ENCODE measurements around the gene ATG12. TPM values are rescaled to one million over a fixed set of nuclear protein-coding genes. Genes with fewer than 3 reads are reported as not detected.

ATG12 gene
- total RNA-seq, 4 donors from 2014 or later: 54.1 to 89.5 (median 78.2) TPM

GRCh38 chr5:115798252-115798651 is 43.1 kb downstream of the ATG12 start:
- TF ChIP-seq CTCF (IDR thresholded peaks at IDR 0.05; ENCODE audit: low read depth): no peak

- TF ChIP-seq CTCF (IDR thresholded peaks at IDR 0.05; ENCODE audit: low read depth): no peak
Measured at GRCh38 chr5:115796656-115797055, 44.7 kb downstream of the ATG12 start.

- TF ChIP-seq CTCF (IDR thresholded peaks at IDR 0.05; ENCODE audit: low read depth): no peak
Measured at GRCh38 chr5:115795700-115796099, 45.7 kb downstream of the ATG12 start.

- no peak for TF ChIP-seq CTCF (IDR thresholded peaks at IDR 0.05; ENCODE audit: low read depth)
Measured at GRCh38 chr5:115788440-115788839, 52.9 kb downstream of the ATG12 start.

- no peak for TF ChIP-seq CTCF (IDR thresholded peaks at IDR 0.05; ENCODE audit: low read depth)
Measured at GRCh38 chr5:115787426-115787825, 53.9 kb downstream of the ATG12 start.

GRCh38 chr5:115785381-115786065 is 55.8 kb downstream of the ATG12 start:
- no peak for TF ChIP-seq CTCF (IDR thresholded peaks at IDR 0.05; ENCODE audit: low read depth)

GRCh38 chr5:115778417-115778816 is 62.9 kb downstream of the ATG12 start:
- no peak for TF ChIP-seq CTCF (IDR thresholded peaks at IDR 0.05; ENCODE audit: low read depth)

Other genes starting within 250 kb of the ATG12 start
- 1 to 10 TPM in 3 of 4 donors, under 1 TPM in 1; 0.57 to 4.2 (median 3.2) TPM for gene TICAM2, start 239.1 kb downstream of the ATG12 start, total RNA-seq
- gene TMED7, start 215.5 kb downstream of the ATG12 start, total RNA-seq: 100 to 1,000 TPM in 1 of 4 donors, 10 to 100 TPM in 3; 75.1 to 141 (median 77.4) TPM
- 100 to 1,000 TPM in 3 of 4 donors, 10 to 100 TPM in 1; 74.2 to 349 (median 229) TPM for gene CDO1, start 24.9 kb downstream of the ATG12 start, total RNA-seq
- gene AP3S1, start 370 bp upstream of the ATG12 start, total RNA-seq: 100 to 1,000 TPM in 2 of 4 donors, 10 to 100 TPM in 2; 69.5 to 175 (median 109) TPM
- gene LVRN, start 120.9 kb upstream of the ATG12 start, total RNA-seq: 100 to 1,000 TPM in 2 of 4 donors, 10 to 100 TPM in 2; 37.2 to 135 (median 96.4) TPM
- not detected for gene ARL14EPL, start 190.9 kb upstream of the ATG12 start, total RNA-seq
- 10 to 100 TPM; 25.2 to 58.2 (median 38.8) TPM for gene COMMD10, start 243.5 kb upstream of the ATG12 start, total RNA-seq